HG02885 (cell line): ENCODE data around the gene CLEC16A.

Experiments
- ATAC-seq: cut with Tn5 transposase; IDR thresholded peaks from one replicate; pipeline ENCODE4 v1.9.1; 2021; ENCODE audit warnings: mild to moderate bottlenecking; ENCODE audit not compliant: unreplicated experiment, poor library complexity

Gene CLEC16A

DNA sequence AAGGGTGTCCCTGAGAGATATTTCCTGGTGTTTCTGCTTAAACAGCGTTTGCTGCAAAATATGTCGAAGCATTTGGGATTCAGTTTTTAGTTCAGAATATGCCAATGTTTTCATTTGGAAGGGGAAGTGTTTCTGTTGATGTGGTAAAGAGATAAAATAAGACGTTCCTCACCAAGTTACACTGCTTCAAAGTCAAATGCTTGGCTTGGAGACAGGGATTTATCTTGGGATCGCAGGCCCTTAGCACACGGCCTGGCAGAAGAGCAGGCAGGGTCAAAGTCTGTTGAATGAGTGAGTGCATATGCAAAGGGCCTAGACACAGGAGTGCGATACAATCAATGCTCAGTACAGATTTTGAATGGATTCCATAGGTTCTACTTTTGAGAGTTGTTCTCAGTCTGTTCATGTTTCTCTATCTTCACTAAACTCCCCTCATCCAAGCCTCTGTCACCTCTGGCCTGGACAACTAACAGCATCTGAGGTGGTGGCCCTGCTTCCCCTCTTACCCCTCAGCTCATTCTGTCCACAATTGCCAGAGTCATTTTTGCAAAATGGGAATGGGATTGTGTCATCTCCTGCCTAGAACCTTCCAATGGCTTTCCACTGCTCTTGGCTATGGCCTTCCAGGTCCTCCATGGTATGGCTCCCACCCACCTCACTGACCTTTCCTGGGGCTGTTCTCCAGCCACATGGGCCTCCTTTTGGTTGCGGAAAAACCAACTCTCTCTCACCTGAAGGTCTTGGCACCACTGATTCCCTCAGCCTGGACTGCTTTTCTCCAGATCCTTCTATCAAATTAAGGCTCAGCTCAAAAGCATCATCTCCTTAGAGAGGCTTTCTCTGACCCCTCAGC, 5.3 kb upstream of the CLEC16A start:
- no peak for ATAC-seq

DNA sequence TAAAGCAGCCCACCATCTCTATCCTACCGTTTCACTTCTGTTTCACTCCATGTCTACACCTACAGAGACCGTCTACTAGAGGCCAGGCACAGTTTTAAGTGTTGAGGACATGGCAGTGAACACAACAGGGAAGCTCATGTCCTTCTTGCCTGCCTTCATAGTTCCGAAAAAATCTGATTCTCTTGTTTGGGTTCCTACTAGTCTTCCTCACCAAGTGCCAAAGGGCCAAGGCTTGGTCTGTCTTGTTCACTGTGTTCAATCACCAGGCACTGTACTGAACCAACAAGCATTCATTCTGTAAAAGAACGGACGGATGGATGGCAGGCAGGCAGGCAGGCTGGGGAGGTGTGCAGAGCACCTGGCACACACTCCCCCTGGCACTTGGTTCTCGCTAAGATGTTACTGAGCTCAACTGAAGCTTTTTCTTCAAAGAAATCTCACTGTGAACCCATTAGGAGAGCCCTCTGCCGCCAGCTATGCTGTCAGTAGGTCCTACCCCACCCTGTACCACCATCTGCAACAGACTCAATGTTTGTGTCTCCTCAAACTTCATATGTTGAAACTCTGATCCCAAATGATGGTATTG, 4.6 kb upstream of the CLEC16A start:
- no peak for ATAC-seq

DNA sequence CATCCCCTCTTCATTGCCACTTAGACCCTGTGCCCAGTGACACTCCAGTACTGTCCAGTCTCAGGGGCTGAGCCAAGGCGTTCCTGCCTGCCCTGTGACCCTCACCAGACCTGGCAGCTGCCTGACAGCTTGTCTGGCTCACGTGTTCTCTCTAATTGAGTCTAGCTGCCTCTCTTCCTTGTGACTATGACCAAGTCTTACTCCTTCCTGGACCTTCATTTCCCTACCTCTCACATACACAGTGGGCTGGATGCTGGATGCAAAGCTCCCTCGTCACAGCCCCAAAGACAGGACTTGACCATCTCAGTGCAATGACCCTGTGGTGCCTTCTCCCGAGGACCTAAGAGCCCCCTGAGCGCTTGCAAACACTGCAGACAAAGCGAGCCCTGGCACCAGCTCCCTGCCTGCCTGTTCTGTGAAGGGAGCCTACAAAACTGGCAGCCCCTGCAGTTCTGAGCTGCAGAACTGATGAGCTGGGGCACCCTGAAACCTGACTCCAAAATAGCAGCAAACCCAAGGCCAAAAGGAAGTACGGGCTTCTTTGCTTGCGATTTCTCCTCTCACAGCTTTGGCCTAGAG, 3.8 kb upstream of the CLEC16A start:
- no peak for ATAC-seq

DNA sequence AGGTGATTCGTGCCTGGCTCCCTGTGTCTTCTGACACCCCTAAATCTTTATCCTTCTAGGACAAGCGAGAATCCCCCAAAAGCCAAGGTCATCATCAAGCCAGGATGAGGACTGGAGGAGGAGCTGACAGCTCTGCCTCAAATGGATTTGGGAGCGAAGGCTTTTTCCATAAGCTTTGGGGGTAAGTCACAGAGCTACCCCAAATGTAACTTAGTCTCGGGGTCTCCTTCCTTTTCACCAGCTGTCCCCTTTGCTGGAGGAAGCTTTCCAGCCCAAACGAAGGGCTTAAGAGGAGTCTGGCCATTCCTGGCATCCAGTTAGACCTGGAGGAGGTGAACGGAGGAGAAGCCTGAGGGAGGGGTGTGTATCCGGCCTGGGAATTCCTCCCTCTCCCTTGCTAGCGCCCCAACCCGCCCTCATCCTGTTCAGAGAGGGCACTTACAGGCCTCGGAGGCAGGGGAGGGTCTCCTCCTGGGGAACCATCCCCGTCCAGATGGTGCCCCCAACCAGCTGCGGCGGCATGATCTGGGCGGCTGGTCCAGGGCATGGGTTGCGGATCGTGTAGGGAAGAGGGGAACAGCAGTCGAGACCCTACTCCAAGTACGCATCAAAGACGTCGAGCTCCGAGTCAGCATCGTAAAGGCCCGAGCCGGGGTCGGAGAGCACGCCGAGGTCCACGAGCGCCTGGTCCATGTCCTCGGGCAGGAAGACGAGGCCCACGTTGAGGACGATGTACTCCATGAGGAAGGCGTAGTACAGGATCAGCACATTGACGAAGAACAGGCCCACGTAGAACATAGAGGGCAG, 3.0 kb upstream of the CLEC16A start:
- no peak for ATAC-seq

DNA sequence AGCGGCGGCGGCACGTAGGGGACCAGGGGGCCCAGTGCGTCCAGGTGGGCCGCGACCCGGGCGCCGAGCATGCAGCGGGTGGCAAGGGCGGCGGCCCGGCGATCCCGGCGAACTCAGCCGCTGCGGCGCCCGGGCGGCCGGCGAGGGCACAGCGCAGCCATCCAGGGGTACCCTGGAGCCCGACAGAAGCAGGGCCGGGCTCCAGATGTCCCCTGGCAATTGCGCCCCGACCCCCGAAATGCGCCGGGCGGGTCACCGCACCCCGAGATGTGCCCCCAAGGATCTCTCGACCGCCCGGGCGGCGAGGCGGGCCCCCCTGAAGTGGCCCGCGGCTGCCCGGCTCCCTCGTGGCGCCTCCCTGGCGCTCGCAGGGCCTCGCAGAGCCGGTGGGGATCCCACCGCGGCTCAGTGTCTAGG, 2.4 kb upstream of the CLEC16A start:
- ATAC-seq, result peak; percentile 3

DNA sequence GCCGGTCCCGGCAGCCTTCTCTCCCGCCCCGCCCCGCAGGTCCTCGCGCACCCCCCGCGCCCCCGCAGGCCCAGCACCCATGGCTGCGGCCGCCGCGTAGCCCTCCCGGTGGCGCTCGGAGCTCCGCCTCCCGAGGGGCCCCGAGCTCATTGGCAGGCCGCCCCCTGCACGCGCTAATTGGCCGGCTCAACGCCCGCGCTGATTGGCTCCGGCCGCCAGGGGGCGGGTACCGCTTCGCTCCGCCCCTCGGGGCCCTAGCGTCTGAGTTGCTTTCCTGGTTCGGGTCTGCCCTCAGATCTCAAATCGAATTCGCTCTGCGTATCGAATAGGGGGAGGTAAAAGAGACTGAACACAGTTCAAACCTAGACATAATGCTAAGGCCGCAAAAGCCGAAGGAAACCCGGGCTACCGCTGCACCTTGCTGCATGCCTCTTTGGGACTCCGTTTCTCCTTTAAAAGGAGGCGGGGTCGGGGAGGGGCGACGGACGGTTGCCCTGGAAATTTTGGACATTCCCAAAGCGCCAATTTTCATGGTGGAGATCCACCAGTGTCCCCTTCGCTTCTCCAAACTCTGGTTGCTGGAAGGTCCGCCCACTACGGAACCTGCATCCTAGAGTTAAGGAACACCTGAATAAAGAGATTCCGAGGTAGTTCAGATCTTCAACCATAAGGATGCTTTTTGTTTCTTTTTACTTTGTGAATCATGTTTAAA, 1.9 kb upstream of the CLEC16A start, which contains the start of gene DEXI:
Gene DEXI (minus strand): TSS at position 117 of the 712 bp plus-strand sequence. CDS start 463 bp downstream, outside the sequence.
- ATAC-seq, result peak; percentile 76

DNA sequence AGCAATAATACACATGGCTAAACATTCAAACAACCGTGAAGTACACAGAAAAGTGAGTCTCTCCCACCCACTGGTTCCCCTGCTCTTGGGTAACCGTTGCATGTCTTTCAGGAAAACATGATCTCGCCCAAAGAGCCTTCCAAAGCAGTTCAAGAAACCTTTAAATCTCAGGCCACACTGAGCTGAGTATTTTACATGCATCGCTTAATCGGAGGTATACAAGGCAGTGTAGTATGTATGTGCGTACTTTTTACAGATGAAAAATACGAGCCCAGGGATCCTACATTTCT, 1.4 kb upstream of the CLEC16A start:
- ATAC-seq, result no peak

DNA sequence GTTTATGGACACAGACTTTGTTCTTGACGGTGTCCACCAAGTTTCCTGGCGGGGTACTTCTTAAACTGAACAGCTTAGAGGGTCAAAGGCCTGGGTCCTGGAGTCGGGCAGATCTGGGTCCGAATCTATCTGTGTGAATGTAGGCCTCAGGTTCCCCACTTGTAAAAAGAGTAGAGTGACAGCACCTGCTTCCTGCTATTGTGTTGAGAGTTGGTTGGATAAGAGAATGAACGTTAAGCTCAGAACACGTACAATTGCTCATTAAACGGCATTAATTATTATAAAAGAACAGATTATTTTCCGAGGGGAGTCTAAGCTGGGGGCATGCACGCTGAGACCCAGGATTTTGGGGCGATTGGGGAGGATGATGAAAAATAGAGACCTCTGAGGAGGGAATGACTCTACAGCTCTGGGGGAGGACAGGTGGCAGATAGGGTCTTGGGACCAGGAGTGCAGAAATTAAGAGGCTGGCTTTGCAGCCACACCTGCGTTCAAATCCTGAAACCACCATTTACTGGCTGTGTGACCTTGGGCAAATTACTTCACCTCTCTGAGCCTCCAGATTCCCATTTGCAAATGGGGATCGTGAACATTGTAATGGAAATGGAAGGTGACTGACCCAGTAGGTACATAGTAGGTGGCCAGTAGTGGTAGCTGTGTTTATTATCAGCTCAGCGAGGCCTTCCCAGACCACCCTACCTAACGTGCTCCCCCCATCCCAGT, 862 bp downstream of the CLEC16A start:
- no peak for ATAC-seq

DNA sequence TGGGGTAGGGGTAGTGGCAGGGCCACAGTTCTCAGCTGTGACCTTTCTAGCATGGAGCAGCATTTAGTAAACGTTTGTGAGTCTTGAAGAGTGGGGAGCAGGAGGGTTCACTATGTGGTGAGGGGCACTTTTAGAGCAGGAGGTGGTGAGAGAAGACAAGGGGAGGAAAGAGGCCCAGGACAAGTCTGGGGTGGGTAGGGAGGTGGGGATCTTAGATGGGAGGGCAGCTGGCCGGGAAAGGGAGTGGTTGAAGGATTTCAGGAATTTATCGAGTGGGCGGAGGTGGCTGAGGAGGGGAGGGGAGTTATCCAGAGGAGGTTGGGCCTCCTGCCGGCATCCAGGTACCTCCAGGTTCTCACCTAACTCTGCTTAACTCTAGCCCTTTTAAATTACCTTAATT, 1.9 kb downstream of the CLEC16A start:
- no peak for ATAC-seq

DNA sequence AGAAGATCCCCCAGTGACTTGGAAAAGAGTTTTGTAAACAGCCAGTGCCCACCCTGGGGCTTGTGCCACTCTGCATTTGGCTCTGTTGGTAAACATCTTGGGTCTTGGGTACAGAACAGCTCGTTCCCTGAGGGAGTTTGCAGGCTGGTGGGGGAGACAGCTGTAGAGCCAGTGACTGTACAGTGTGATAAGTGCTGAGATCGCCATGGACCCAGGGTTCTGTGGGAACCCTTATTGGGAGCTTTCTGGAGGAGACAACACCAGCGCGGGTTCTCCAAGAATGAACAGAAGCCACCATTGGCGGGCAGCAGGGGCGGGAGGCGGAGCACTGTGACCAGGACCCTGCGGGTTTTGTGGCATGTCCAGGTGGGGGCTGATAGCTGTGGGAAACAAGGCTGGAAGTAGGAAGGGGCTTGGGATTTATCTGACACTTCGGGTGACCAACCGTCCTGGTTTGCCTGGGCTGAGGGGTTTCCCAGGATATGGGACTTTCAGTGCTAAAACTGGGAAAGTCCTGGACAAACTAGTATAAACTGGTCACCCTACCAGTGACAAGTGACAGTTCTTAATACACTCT, 2.9 kb downstream of the CLEC16A start:
- ATAC-seq, result no peak

DNA sequence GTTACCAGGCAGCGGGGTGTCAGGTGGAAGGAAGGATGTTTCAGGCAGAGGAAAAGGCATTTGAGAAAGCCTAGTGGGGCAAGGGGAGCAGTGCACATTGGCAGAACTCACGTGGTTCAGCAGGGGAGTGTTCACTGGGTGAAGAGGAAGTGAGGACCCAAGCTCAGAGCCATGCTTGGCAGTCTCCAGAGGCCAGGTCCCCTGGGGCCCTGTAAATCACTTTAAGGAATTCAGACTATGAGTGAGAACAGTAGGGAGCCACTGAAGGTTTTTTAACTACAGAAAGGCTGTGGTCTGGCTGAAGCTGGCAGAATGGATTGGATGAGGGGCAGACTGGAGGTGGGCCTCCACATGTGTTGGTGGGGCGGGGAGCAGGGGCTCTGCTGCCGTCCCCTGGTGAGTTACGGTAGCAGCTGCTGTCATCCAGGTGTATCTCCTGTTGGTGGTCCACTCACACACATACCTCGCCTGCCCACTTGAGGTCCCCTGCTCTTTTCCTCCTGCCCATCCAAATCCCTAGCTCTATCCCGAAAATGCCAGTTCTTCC, 5.1 kb downstream of the CLEC16A start:
- peak; percentile 65 for ATAC-seq

DNA sequence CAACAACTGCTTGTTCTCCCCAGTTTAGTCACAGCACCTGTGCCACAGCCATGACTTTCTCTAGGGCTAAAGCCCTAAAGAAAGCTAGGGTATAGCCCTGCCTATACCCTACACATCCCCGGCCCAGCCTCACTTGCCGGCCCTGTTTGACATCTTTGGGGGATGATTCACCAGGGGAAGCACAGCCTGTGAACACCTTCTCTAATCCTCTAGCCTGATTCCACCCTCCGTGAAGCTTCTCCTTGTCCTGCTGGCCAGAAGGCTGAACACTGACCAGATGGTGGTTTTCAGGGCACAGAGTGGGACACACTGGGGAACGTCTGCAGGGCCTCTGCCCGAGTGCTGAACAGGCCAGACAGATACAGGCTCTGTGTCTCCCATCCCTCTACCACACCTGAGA, 6.0 kb downstream of the CLEC16A start:
- no peak for ATAC-seq

DNA sequence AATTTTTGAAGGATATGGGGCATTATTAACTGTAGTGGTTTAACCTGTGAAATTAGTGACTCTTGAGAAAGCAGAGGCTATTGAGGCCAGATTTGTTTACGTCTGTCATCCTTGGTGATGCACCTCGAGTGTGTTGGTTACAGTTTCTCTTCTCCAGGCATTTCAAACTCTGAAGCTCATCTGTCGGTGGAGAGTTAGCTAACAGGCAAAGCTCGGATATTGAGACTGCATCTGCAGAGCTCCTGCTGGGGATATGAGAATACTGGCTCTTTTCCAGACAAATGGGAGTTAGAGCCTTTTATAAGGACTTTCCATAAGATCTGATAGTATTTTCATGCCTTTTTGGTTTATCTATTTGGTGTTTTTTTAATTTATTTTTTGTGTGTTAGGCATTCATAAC, 6.7 kb downstream of the CLEC16A start:
- no peak for ATAC-seq

DNA sequence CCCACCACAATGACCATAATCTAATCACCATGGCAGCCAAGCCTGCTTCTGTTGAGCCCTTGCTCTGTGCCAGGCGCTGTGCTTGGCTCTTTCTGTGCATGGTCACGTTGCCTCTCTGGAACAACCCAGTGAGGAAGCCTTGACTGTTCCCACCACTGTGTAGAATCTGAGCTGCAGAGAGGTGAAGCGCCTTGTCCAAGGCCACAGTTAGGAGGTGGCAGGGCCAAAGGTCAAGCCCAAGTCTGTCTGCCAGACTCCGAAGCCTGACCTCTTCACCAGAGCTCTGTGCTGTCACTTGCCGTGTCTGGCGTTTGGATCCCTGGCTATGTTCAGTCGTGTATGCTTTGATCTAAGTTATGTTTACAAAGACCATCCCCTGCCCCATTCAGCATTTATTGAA, 10.5 kb downstream of the CLEC16A start:
- no peak for ATAC-seq

DNA sequence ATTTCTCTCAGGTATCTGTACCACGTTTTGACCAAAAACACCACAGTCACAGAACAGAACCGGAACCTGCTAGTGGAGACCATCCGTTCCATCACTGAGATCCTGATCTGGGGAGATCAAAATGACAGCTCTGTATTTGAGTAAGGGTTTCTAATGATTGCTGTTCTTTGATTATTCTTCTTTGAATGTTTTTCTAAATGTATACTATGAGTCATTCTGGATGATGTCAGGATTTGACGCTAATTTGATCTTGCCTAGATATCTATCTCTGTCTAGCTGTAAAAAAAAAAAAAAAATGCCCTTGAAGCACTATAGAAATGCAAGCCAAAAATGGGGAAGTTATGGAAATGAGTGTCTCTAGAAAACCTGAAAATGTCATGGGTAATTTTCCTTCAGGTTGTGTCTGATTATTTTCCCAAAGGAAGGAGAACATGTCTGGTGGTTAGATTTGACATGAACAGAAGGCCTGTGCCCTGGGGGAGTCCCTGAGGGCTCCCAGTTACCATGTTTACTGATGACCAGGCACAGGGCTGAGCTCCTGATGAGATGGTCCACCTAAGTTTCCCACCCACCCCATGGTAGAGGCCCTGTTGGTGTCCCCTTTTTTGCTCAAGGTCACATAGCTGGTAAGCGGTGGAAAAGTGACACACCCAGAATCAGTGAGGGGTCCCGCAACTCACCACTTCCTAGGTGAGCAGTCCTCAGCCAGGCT, 13.6 kb downstream of the CLEC16A start:
- ATAC-seq, result no peak

DNA sequence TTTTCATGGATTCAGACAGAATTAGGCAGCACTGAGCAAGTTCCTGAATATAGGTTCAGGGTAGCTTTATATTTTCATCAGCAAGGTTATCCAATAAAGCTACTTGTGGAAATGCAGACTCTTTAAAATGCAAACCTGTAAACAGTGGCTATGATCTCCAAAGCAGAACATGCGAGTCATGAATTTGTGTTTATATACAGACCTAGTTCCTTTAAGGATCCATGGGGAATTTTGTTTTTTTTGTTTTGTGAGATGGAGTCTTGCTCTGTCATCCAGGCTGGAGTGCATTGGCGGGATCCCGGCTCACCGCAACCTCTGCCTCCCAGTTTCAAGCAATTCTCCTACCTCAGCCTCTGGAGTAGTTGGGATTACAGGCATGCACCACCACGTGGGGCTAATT, 14.8 kb downstream of the CLEC16A start:
- ATAC-seq, result no peak

DNA sequence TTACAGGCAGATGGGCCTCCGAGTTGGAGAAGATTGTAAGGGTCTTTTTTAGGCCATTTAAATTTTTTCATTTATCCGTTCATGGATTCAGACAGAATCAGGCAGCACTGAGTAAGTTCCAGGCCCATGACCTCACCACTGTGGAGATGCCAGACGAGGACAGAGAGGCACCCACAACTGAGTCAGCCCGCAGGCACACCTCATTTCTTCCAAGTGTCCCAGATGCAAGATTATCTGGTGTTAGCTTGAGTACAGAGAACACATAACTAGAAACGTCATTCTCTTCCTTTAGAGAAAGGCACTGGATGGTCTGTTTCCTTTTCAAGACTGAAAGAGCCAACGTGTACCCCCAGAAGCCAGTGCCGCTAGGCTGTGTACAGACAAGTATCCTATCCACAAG, 16.9 kb downstream of the CLEC16A start:
- ATAC-seq, result no peak
